H1 (cell line): ENCODE results near the gene MYOM3. TPM values are rescaled to one million over a fixed set of nuclear protein-coding genes. Genes with fewer than 3 reads are reported as not detected.

Experiments
- CTCF ChIA-PET: fragments of 300-600 bp; sonication (Branson Sonifier 250); formaldehyde crosslinking; loops from one replicate; lab custom pipeline; 2021; ENCODE audit not compliant: partially characterized antibody; lab: Charles Lee
- POLR2A ChIA-PET: fragments of 300-600 bp; sonication (Branson Sonifier 250); formaldehyde crosslinking; loops from one replicate; lab custom pipeline; 2021; ENCODE audit warnings: inconsistent platforms; ENCODE audit not compliant: partially characterized antibody; lab: Charles Lee
- DNase-seq, 2 experiments: peaks; one replicate each; pipeline versions ENCODE4 v3.0.0 to v3.0.0-alpha.2; 2010 to 2022; ENCODE audit warnings: low spot score in 2 of 2, low read depth in 1 of 2, mixed read lengths in 1 of 2
- FAIRE-seq: peaks from 2 replicates; lab custom pipeline; 2011; peaks lifted over from hg19 to GRCh38; lab: Jason Lieb, UNC
- H2AFZ ChIP-seq: 2 replicates; pipeline ENCODE4 v1.8.1; 2012; ENCODE audit warnings: low read length, inconsistent platforms
- H2AK5ac ChIP-seq: 2 replicates; pipeline ENCODE4 v1.6.1; 2013; ENCODE audit warnings: low read depth, low read length
- H2BK120ac ChIP-seq: replicated peaks from 2 replicates; pipeline ENCODE3; 2013; ENCODE audit warnings: low read depth, low read length, inconsistent platforms
- H2BK12ac ChIP-seq: 2 replicates; pipeline ENCODE4 v1.6.1; 2013; ENCODE audit warnings: low read depth, low read length
- H2BK15ac ChIP-seq: 2 replicates; pipeline ENCODE4 v1.6.1; 2013; ENCODE audit warnings: low read length
- H2BK20ac ChIP-seq: 2 replicates; pipeline ENCODE4 v1.6.1; 2013; ENCODE audit warnings: low read length
- H2BK5ac ChIP-seq: 2 replicates; pipeline ENCODE4 v1.6.1; 2013; ENCODE audit warnings: low read depth, low read length
- H3K14ac ChIP-seq: 2 replicates; pipeline ENCODE4 v1.6.1; 2013; ENCODE audit warnings: inconsistent platforms; ENCODE audit not compliant: insufficient read length
- H3K18ac ChIP-seq: 2 replicates; pipeline ENCODE4 v1.6.1; 2013; ENCODE audit warnings: low read length; ENCODE audit errors: extremely low read depth
- H3K23ac ChIP-seq: 2 replicates; pipeline ENCODE4 v1.6.1; 2013; ENCODE audit warnings: inconsistent platforms; ENCODE audit not compliant: insufficient read length
- H3K23me2 ChIP-seq: 2 replicates; pipeline ENCODE4 v1.6.1; 2013; ENCODE audit warnings: low read depth, low read length
- H3K27ac ChIP-seq: 2 replicates; pipeline ENCODE4 v1.6.1; 2011; ENCODE audit warnings: low read depth, low read length, inconsistent platforms
- H3K27me3 ChIP-seq, 4 experiments: replicated peaks in 1 of 4; 1 replicate in 1 of 4; 2 replicates in 3 of 4; pipeline versions ENCODE4 v1.6.1 to v1.8.1; 2011 to 2013; ENCODE audit warnings: low read length in 3 of 4, mild to moderate bottlenecking in 3 of 4, inconsistent platforms in 2 of 4, mixed read lengths in 2 of 4, moderate library complexity in 1 of 4; ENCODE audit not compliant: control insufficient read depth in 3 of 4, insufficient read depth in 3 of 4; ENCODE audit errors: extremely low read depth in 1 of 4
- H3K36me3 ChIP-seq, 4 experiments: 2 replicates each; pipeline versions ENCODE4 v1.6.1 to v1.8.1; 2011 to 2013; ENCODE audit warnings: mild to moderate bottlenecking in 4 of 4, low read length in 3 of 4, moderate library complexity in 2 of 4, control low read depth in 1 of 4, inconsistent platforms in 1 of 4; ENCODE audit not compliant: insufficient read depth in 4 of 4, control insufficient read depth in 2 of 4
- H3K4ac ChIP-seq: replicated peaks from 2 replicates; pipeline ENCODE3; 2013; ENCODE audit warnings: low read length, low read depth, mixed read lengths, inconsistent platforms; ENCODE audit not compliant: insufficient read length
- H3K4me1 ChIP-seq, 4 experiments: replicated peaks in 1 of 4; 1 replicate in 1 of 4; 2 replicates in 3 of 4; pipeline versions ENCODE4 v1.6.1 to v1.8.1; 2011 to 2013; ENCODE audit warnings: low read length in 3 of 4, inconsistent platforms in 2 of 4, mixed read lengths in 1 of 4; ENCODE audit not compliant: insufficient read depth in 4 of 4, control insufficient read depth in 3 of 4
- H3K4me2 ChIP-seq, 2 experiments: 2 replicates each; pipeline versions ENCODE4 v1.6.1 to v1.8.1; 2011 to 2013; ENCODE audit warnings: low read depth in 2 of 2, low read length in 2 of 2, control low read depth in 1 of 2, inconsistent platforms in 1 of 2, mild to moderate bottlenecking in 1 of 2; ENCODE audit not compliant: insufficient read depth in 1 of 2
- H3K4me3 ChIP-seq, 4 experiments: fragments of 200-600, 300-600 bp in 1 of 4; sonication (generic), shearing (Covaris generic), sonication (Bioruptor Twin) in 1 of 4; 2 replicates each; pipeline versions ENCODE4 v1.5.1 to v1.8.1; 2011 to 2016; ENCODE audit warnings: low read length in 4 of 4, low read depth in 3 of 4, control low read depth in 2 of 4, inconsistent platforms in 2 of 4, mild to moderate bottlenecking in 2 of 4, mixed read lengths in 1 of 4, moderate library complexity in 1 of 4; ENCODE audit not compliant: insufficient read depth in 2 of 4; ENCODE audit errors: extremely low read depth in 1 of 4
- H3K56ac ChIP-seq: replicated peaks from 2 replicates; pipeline ENCODE3; 2013; ENCODE audit warnings: low read depth, mild to moderate bottlenecking, mixed read lengths, low read length, inconsistent platforms; ENCODE audit not compliant: insufficient read length
- H3K79me1 ChIP-seq: 2 replicates; pipeline ENCODE4 v1.6.1; 2013; ENCODE audit warnings: low read depth, low read length, control low read depth
- H3K79me2 ChIP-seq, 2 experiments: 2 replicates each; pipeline versions ENCODE4 v1.6.1 to v1.8.1; 2012 to 2013; ENCODE audit warnings: low read length in 2 of 2, mild to moderate bottlenecking in 2 of 2, inconsistent platforms in 1 of 2; ENCODE audit not compliant: insufficient read depth in 2 of 2, control insufficient read depth in 1 of 2
- H3K9ac ChIP-seq, 4 experiments: replicated peaks in 1 of 4; 1 replicate in 1 of 4; 2 replicates in 3 of 4; pipeline versions ENCODE4 v1.6.1 to v1.8.1; 2011 to 2013; ENCODE audit warnings: low read depth in 3 of 4, low read length in 3 of 4, control low read depth in 2 of 4, mild to moderate bottlenecking in 2 of 4, moderate library complexity in 2 of 4, inconsistent platforms in 1 of 4; ENCODE audit errors: extremely low read depth in 1 of 4
- H3K9me3 ChIP-seq, 2 experiments: 2 replicates each; pipeline versions ENCODE4 v1.6.1 to v1.8.1; 2012 to 2013; ENCODE audit warnings: mild to moderate bottlenecking in 2 of 2, moderate library complexity in 2 of 2, control low read depth in 1 of 2, inconsistent platforms in 1 of 2, low read depth in 1 of 2, low read length in 1 of 2, mixed read lengths in 1 of 2; ENCODE audit not compliant: insufficient read depth in 2 of 2
- H4K20me1 ChIP-seq, 2 experiments: replicated peaks in 1 of 2; 2 replicates each; pipeline versions ENCODE3 to v1.8.1; 2011 to 2013; ENCODE audit warnings: inconsistent platforms in 2 of 2, low read length in 2 of 2, mild to moderate bottlenecking in 1 of 2; ENCODE audit not compliant: insufficient read depth in 2 of 2, control insufficient read depth in 1 of 2
- H4K5ac ChIP-seq: 2 replicates; pipeline ENCODE4 v1.6.1; 2013; ENCODE audit warnings: low read length, low read depth, mixed read lengths, inconsistent platforms; ENCODE audit not compliant: insufficient read length
- H4K8ac ChIP-seq: 2 replicates; pipeline ENCODE4 v1.8.0; 2013; ENCODE audit warnings: mild to moderate bottlenecking, moderate library complexity, low read length, inconsistent platforms; ENCODE audit not compliant: insufficient read depth; ENCODE audit errors: extremely low read depth
- H4K91ac ChIP-seq: replicated peaks from 2 replicates; pipeline ENCODE3; 2013; ENCODE audit warnings: low read length, mixed read lengths, inconsistent platforms; ENCODE audit not compliant: insufficient read length
- CEBPB ChIP-seq: IDR thresholded peaks from 2 replicates; pipeline ENCODE4 v1.6.1; 2012; ENCODE audit warnings: low read depth, low read length
- GABPA ChIP-seq: IDR thresholded peaks from 2 replicates; pipeline ENCODE4 v1.6.1; 2011; ENCODE audit warnings: mild to moderate bottlenecking, low read length, moderate library complexity, borderline replicate concordance; ENCODE audit not compliant: insufficient read depth
- PHF8 ChIP-seq: fragments of 200-600 bp; sonication (generic); conservative IDR thresholded peaks from 2 replicates; pipeline ENCODE4 v1.7.1; 2012; ENCODE audit warnings: low read depth, mild to moderate bottlenecking, inconsistent platforms, low read length, moderate library complexity
- POLR2A ChIP-seq, 2 experiments: IDR thresholded peaks; 1 replicate in 1 of 2; 2 replicates in 1 of 2; pipeline ENCODE4 v1.6.1; 2011; ENCODE audit warnings: low read depth in 2 of 2, low read length in 2 of 2, mild to moderate bottlenecking in 2 of 2; ENCODE audit errors: control extremely low read depth in 1 of 2
- RAD21 ChIP-seq, 2 experiments: IDR thresholded peaks in 1 of 2; conservative IDR thresholded peaks in 1 of 2; 2 replicates each; pipeline ENCODE4 v1.6.1; 2011; ENCODE audit warnings: low read depth in 2 of 2, low read length in 2 of 2, improper control_type of control experiment in 1 of 2, inconsistent platforms in 1 of 2, mild to moderate bottlenecking in 1 of 2, moderate library complexity in 1 of 2
- WGBS, 2 experiments: shearing (Covaris generic) in 1 of 2; methylation state at CpG; one replicate each; pipeline versions ENCODE4 v1.1.6 to v1.1.7; 2013 to 2015; ENCODE audit warnings: low lambda C conversion rate in 2 of 2, mixed read lengths in 2 of 2, inconsistent platforms in 1 of 2, low coverage in 1 of 2, missing lambda C conversion rate in 1 of 2; ENCODE audit not compliant: insufficient replicate concordance in 2 of 2, insufficient coverage in 1 of 2, insufficient read length in 1 of 2; ENCODE audit errors: extremely low coverage in 1 of 2, missing lambda C conversion rate in 1 of 2; 5-methylcytosine and 5-hydroxymethylcytosine counted together
- polyA plus RNA-seq, 7 experiments: library from polyadenylated mRNA; depleted of rRNA in 3 of 7; stranded (reverse) in 5 of 7; unstranded in 2 of 7; fragments of >200 nt in 5 of 7; fragments of 200-250 nt in 2 of 7; gene quantifications; 1 replicate in 5 of 7; 2 replicates in 1 of 7; 4 replicates in 1 of 7; pipeline versions ENCODE4 v1.2.1 to v1.2.3, GENCODE V29; 2011 to 2013; ENCODE audit warnings: missing spikeins in 2 of 7, mixed read lengths in 2 of 7
- total RNA-seq: library from RNA; stranded (reverse); fragmentation: NEBNext Ultra II Directional; extraction: Animal tissue kit (Norgen Biotek cat#: 25700); gene quantifications from 2 replicates; pipeline ENCODE4 v1.2.1, GENCODE V29; 2021

The MYOM3 gene
- total and polyA plus RNA-seq, 2 of the 8 experiments (the other 6 are each of a cell fraction or from before 2014, with no cell fraction given), result 0.08 to 0.09 TPM

GRCh38 chr1:24127134-24127800 lies 15.3 kb upstream of the MYOM3 start:
- FAIRE-seq (no peak), DNase-seq (no peak)
- Histone ChIP-seq H4K8ac (no peak overlapping the region), H3K4me1 (peaks cover 0 to 3% (median 0%) of the 10 kb centered on the region in 4 experiments; a peak in 2 of 7 replicates), H3K56ac (no peak overlapping the region), H3K27ac (no peak overlapping the region), H3K79me2 (no peaks in the 10 kb centered on the region), H3K4ac (no peak overlapping the region), H2BK20ac (no peak overlapping the region), H3K36me3 (no peaks in the 10 kb centered on the region), H2BK15ac (no peak overlapping the region), H3K4me2 (no peak overlapping the region), H3K27me3 (no peaks in the 10 kb centered on the region; a peak in 3 of 7 replicates), H2AFZ (no peak overlapping the region), H2AK5ac (no peak overlapping the region), H4K5ac (no peak overlapping the region), H3K23ac (no peak overlapping the region), H4K20me1 (no peaks in the 10 kb centered on the region), H3K9me3 (peaks cover 3 to 5% of the 10 kb centered on the region in 2 experiments; a peak in 1 of 4 replicates), H3K4me3 (no peak overlapping the region), H2BK120ac (no peak overlapping the region), H4K91ac (no peak overlapping the region), H3K23me2 (no peaks in the 10 kb centered on the region), H2BK12ac (no peak overlapping the region), H3K9ac (no peak overlapping the region), H3K79me1 (no peaks in the 10 kb centered on the region), H2BK5ac (no peak overlapping the region), H3K14ac (no peak overlapping the region), H3K18ac (no peak overlapping the region)
- 86% methylated on average over 3 of the region's 3 CpGs; no CpG with 5 or more reads in 1 of the 2 experiments for WGBS, 2 experiments
- CTCF ChIA-PET, result interaction anchor here (0.8 to 1.6 kb wide), 7 partner anchors 10 to 262 kb away, joined by 3 to 5 read pairs (median 3); no protein-coding TSS in a partner anchor
- POLR2A ChIA-PET, result interaction anchor here (1.9 kb wide), 1 partner anchor 23 kb away, joined by 19 read pairs; no protein-coding TSS in a partner anchor
- no peak for TF ChIP-seq PHF8
- TF ChIP-seq POLR2A (IDR thresholded peaks at IDR 0.05; ENCODE audit: control extremely low read depth in 1 of 2, low read depth in 2 of 2, low read length in 2 of 2), result no peak
- TF ChIP-seq GABPA, result no peak
- no peak for TF ChIP-seq RAD21 (IDR thresholded peaks at IDR 0.05 in 1 of 2, conservative IDR thresholded peaks at IDR 0.05 in 1 of 2; ENCODE audit: low read depth in 2 of 2, low read length in 2 of 2)
- no peak for TF ChIP-seq CEBPB
